IMR-90 (cell line): ENCODE results near the gene PRRC2B. TPM values are rescaled to one million over a fixed set of nuclear protein-coding genes. Genes with fewer than 3 reads are reported as not detected.
A peak's percentile ranks its signal among the peaks of the same experiment; 100 is the strongest.

Source experiments
- ATAC-seq: fragments of 200-7000 bp; cut with Tn5 transposase; 2 replicates; pipeline ENCODE4 v1.9.1; 2020; ENCODE audit warnings: low read depth, mild to moderate bottlenecking, moderate library complexity
- BruUV-seq: library from RNA; stranded (reverse); fragments of 400-500 nt; replicated peaks from 2 replicates; lab custom pipeline; 2021; lab: Mats Ljungman, UMichigan
- CTCF ChIA-PET: fragments of 300-600 bp; formaldehyde crosslinking; extraction: SDS; loops from one replicate; lab custom pipeline; 2021; ENCODE audit warnings: antibody characterized with exemption; lab: Yijun Ruan, JAX
- POLR2A ChIA-PET: fragments of 300-600 bp; sonication (Branson Sonifier 250); formaldehyde crosslinking; loops from one replicate; lab custom pipeline; 2022; ENCODE audit warnings: antibody characterized with exemption; ENCODE audit not compliant: unreplicated experiment; lab: Charles Lee
- DNase-seq: peaks from one replicate; pipeline ENCODE4 v3.0.0; 2013
- H2AFZ ChIP-seq: replicated peaks from 2 replicates; pipeline ENCODE3; 2013; ENCODE audit warnings: low read length, mild to moderate bottlenecking; ENCODE audit not compliant: poor library complexity
- H2AK5ac ChIP-seq: 2 replicates; pipeline ENCODE4 v1.6.1; 2013; ENCODE audit warnings: low read depth, low read length, inconsistent platforms
- H2AK9ac ChIP-seq: replicated peaks from 2 replicates; pipeline ENCODE3; 2013; ENCODE audit warnings: mild to moderate bottlenecking, low read depth, low read length, moderate library complexity; ENCODE audit not compliant: poor library complexity
- H2BK120ac ChIP-seq: 2 replicates; pipeline ENCODE4 v1.6.1; 2013; ENCODE audit warnings: low read depth, low read length, inconsistent platforms
- H2BK15ac ChIP-seq: 3 replicates; pipeline ENCODE4 v1.6.1; 2013; ENCODE audit warnings: low read depth, low read length, inconsistent platforms
- H2BK20ac ChIP-seq: 2 replicates; pipeline ENCODE4 v1.6.1; 2013; ENCODE audit warnings: low read depth, mild to moderate bottlenecking, inconsistent platforms, low read length, moderate library complexity
- H2BK5ac ChIP-seq: 2 replicates; pipeline ENCODE4 v1.6.1; 2013; ENCODE audit warnings: mild to moderate bottlenecking, low read depth, low read length, inconsistent platforms; ENCODE audit not compliant: poor library complexity, severe bottlenecking
- H3K14ac ChIP-seq: replicated peaks from 2 replicates; pipeline ENCODE4 v1.6.1; 2013; ENCODE audit warnings: low read depth, low read length, inconsistent platforms
- H3K18ac ChIP-seq: 2 replicates; pipeline ENCODE4 v1.6.1; 2013; ENCODE audit warnings: low read depth, low read length, control low read depth
- H3K23ac ChIP-seq: 2 replicates; pipeline ENCODE4 v1.6.1; 2013; ENCODE audit warnings: low read depth, low read length, inconsistent platforms
- H3K27ac ChIP-seq: 2 replicates; pipeline ENCODE4 v1.5.1; 2013; ENCODE audit warnings: mild to moderate bottlenecking, control low read depth, low read length; ENCODE audit not compliant: insufficient read depth
- H3K27me3 ChIP-seq: 2 replicates; pipeline ENCODE4 v1.6.1; 2013; ENCODE audit warnings: low read length; ENCODE audit not compliant: control insufficient read depth, insufficient read depth
- H3K36me3 ChIP-seq: 2 replicates; pipeline ENCODE4 v1.6.1; 2013; ENCODE audit warnings: low read length, mixed read lengths; ENCODE audit not compliant: control insufficient read depth, insufficient read depth
- H3K4ac ChIP-seq: 2 replicates; pipeline ENCODE4 v1.6.1; 2013; ENCODE audit warnings: low read depth, low read length, inconsistent platforms
- H3K4me1 ChIP-seq: 2 replicates; pipeline ENCODE4 v1.6.1; 2013; ENCODE audit warnings: low read length, mixed read lengths; ENCODE audit not compliant: control insufficient read depth, insufficient read depth
- H3K4me2 ChIP-seq: 2 replicates; pipeline ENCODE4 v1.6.1; 2013; ENCODE audit warnings: low read depth, mild to moderate bottlenecking, control low read depth, low read length, moderate library complexity
- H3K4me3 ChIP-seq: 2 replicates; pipeline ENCODE4 v1.5.1; 2013; ENCODE audit warnings: low read depth, mild to moderate bottlenecking, control low read depth, low read length, moderate library complexity; ENCODE audit not compliant: insufficient read depth
- H3K56ac ChIP-seq: 2 replicates; pipeline ENCODE4 v1.6.1; 2013; ENCODE audit warnings: low read length, inconsistent platforms; ENCODE audit not compliant: insufficient read depth; ENCODE audit errors: extremely low read depth
- H3K79me1 ChIP-seq, 2 experiments: 2 replicates each; pipeline ENCODE4 v1.6.1; 2013; ENCODE audit warnings: low read length in 2 of 2, inconsistent platforms in 1 of 2, low read depth in 1 of 2
- H3K9ac ChIP-seq: 2 replicates; pipeline ENCODE4 v1.6.1; 2013; ENCODE audit warnings: low read depth, low read length, control low read depth
- H3K9me1 ChIP-seq: 2 replicates; pipeline ENCODE4 v1.6.1; 2013; ENCODE audit warnings: low read length, inconsistent platforms; ENCODE audit not compliant: insufficient read depth
- H3K9me3 ChIP-seq: 2 replicates; pipeline ENCODE4 v1.6.1; 2013; ENCODE audit warnings: low read length; ENCODE audit not compliant: control insufficient read depth, insufficient read depth
- H4K20me1 ChIP-seq: 2 replicates; pipeline ENCODE4 v1.6.1; 2013; ENCODE audit warnings: low read length, inconsistent platforms; ENCODE audit not compliant: insufficient read depth
- H4K5ac ChIP-seq: 2 replicates; pipeline ENCODE4 v1.6.1; 2013; ENCODE audit warnings: mild to moderate bottlenecking, low read depth, low read length, control low read depth
- H4K8ac ChIP-seq, 2 experiments: 2 replicates each; pipeline ENCODE4 v1.6.1; 2013; ENCODE audit warnings: low read depth in 2 of 2, low read length in 2 of 2, control low read depth in 1 of 2, inconsistent platforms in 1 of 2
- H4K91ac ChIP-seq: 2 replicates; pipeline ENCODE4 v1.6.1; 2013; ENCODE audit warnings: low read depth, low read length, inconsistent platforms; ENCODE audit not compliant: insufficient read depth
- CHD1 ChIP-seq: IDR thresholded peaks from 2 replicates; pipeline ENCODE4 v1.6.1; 2012; ENCODE audit warnings: low read depth, low read length, improper control_type of control experiment
- WGBS, 2 experiments: methylation state at CpG; one replicate each; pipeline versions ENCODE4 v1.1.5 to v1.1.7; 2013; ENCODE audit warnings: missing lambda C conversion rate in 2 of 2; ENCODE audit not compliant: insufficient read length in 1 of 2; ENCODE audit errors: extremely low coverage in 2 of 2; 5-methylcytosine and 5-hydroxymethylcytosine counted together
- dilution Hi-C: fragments of 300-500 bp; cut with HindIII; formaldehyde crosslinking; loops from one replicate; pipeline ENCODE4 v1.14.3; 2018; ENCODE audit warnings: low sequenced_read_pairs; ENCODE audit not compliant: unreplicated experiment
- in situ Hi-C: fragments of 300-500 bp; cut with MboI; formaldehyde crosslinking; loops from 3 replicates; pipeline ENCODE4 v1.14.3; 2019; ENCODE audit warnings: low sequenced_read_pairs, inconsistent platforms, mixed read lengths
- intact Hi-C: fragments of 100-400 bp; cut with micrococcal nuclease; formaldehyde crosslinking; loops from 2 replicates; pipeline ENCODE4 v1.10.0; 2022
- polyA plus RNA-seq, 3 experiments: library from polyadenylated mRNA; depleted of rRNA; stranded (reverse); fragments of >200 nt; gene quantifications; 2 replicates each; pipeline ENCODE4 v1.2.3, GENCODE V29; 2012; ENCODE audit warnings: low replicate concordance in 1 of 3
- total RNA-seq: library from RNA; depleted of rRNA; stranded (reverse); fragments of >200 nt; gene quantifications from 2 replicates; pipeline ENCODE4 v1.2.3, GENCODE V29; 2012

The PRRC2B gene
- total and polyA plus RNA-seq, 2 of the 4 experiments (the other 2 are of a cell fraction): 19.4 to 39.1 TPM

- DNase-seq (no peak), ATAC-seq (no peak)
- H3K14ac ChIP-seq: no peak overlapping the region
- H4K8ac ChIP-seq: no peak overlapping the region
- no peak overlapping the region for H2BK5ac ChIP-seq
- H2AK9ac ChIP-seq: peak overlapping the region; percentile 26
- H4K20me1 ChIP-seq: peaks cover 13% of the 10 kb centered on the region; the same call in 1 of the 2 replicates
- H3K9me1 ChIP-seq: peaks cover 7% of the 10 kb centered on the region; the same call in 1 of the 2 replicates
- ChIA-PET CTCF (no interaction called here), POLR2A (no interaction called here)
- in situ Hi-C loops: no loop called here
- peaks cover 66% of the 10 kb centered on the region for H3K36me3 ChIP-seq
- H3K79me1 ChIP-seq: peaks cover 47 to 52% of the 10 kb centered on the region in 2 experiments
- H2BK15ac ChIP-seq: no peak overlapping the region
- H3K4me3 ChIP-seq: no peak overlapping the region
- no peak overlapping the region for H3K4ac ChIP-seq
- no peak overlapping the region for H3K27ac ChIP-seq
- H3K4me1 ChIP-seq: no peaks in the 10 kb centered on the region
- BruUV-seq: no TSS peak
- H3K56ac ChIP-seq: no peak overlapping the region
- intact Hi-C loops: no loop called here
- 87% methylated on average over 2 of the region's 10 CpGs; no CpG with 5 or more reads in 1 of the 2 experiments for WGBS, 2 experiments
- H3K23ac ChIP-seq: no peak overlapping the region
- no peak overlapping the region for H3K9ac ChIP-seq
- dilution Hi-C loops: no loop called here
- no peak overlapping the region for H2AK5ac ChIP-seq
- no peak overlapping the region for H4K5ac ChIP-seq
- H2AFZ ChIP-seq: no peak overlapping the region
- H4K91ac ChIP-seq: no peak overlapping the region
- no peak overlapping the region for H3K4me2 ChIP-seq
- no peak for TF ChIP-seq CHD1
- no peaks in the 10 kb centered on the region for H3K27me3 ChIP-seq
- H2BK20ac ChIP-seq: no peak overlapping the region
- H2BK120ac ChIP-seq: no peak overlapping the region
- H3K18ac ChIP-seq: no peak overlapping the region
- H3K9me3 ChIP-seq: no peaks in the 10 kb centered on the region
Measured at GRCh38 chr9:131457746-131458145, 63.9 kb downstream of the PRRC2B start.
